HG02870 (cell line): ENCODE data around the gene CDC73.

ENCODE experiments used
- ATAC-seq: cut with Tn5 transposase; IDR thresholded peaks from one replicate; pipeline ENCODE4 v1.9.1; 2021; ENCODE audit warnings: mild to moderate bottlenecking, moderate library complexity; ENCODE audit not compliant: unreplicated experiment

Gene CDC73

GRCh38 chr1:193121616-193122593, at the start of gene CDC73:
Gene CDC73 (plus strand): TSS chr1:193122031. CDS start chr1:193122201, 170 bp downstream.
- ATAC-seq, result peak; percentile 93

DNA sequence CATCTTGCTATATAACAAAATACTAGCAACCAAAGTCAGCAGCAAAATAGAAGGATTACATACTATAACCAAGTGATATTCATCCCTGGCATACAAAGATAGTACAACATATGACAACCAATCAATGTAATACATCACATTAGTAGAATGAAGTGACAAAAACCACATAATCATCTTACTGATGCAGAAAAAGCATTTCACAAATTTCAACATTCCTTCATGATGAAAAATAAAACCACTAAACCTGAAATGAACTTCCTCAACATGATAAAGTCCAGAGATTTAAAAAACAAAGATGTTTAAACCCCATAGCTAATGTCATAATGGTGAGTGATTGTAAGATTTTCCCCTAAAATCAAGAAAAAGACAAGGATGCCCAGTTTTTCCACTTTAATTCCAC, 43.8 kb upstream of the CDC73 start:
- ATAC-seq, result no peak

DNA sequence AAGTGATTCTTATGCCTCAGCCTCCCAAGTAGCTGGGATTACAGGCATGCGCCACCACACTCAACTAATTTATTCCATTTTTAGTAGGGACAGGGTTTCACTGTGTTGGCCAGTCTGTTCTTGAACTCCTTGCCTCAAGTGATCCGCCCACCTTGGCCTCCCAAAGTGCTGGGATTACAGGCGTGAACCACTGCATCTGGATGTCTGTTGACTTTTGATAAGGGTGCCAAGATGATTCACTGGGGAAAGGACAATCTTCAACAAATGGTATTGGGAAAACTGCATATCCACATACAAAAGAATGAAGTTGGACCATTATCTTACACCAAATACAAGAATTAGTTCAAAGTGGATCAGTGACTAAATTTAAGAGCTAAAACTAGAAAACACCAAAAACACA, 42.6 kb upstream of the CDC73 start:
- ATAC-seq, result no peak

GRCh38 chr1:193083365-193084088, 38.3 kb upstream of the CDC73 start:
- peak; percentile 98 for ATAC-seq

GRCh38 chr1:193085263-193085662, 36.6 kb upstream of the CDC73 start:
- no peak for ATAC-seq

DNA sequence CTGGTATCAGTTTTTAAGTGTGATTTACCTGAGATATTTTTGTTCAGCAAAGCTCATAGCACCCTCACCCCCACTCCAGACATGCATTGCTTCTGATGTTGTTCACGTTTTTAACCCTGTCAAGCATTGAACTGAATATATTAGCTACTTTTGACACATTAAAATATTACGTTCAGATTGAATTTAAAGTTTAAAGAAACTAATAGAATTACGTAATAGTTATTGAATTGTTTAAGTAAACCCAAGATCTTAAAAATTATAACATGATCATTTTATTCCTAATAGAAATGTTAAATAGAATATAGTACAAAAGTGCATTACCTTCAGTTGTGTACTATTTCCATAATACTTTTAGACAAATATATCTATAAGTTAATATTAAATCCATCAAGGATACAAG, 35.5 kb upstream of the CDC73 start:
- ATAC-seq, result no peak

DNA sequence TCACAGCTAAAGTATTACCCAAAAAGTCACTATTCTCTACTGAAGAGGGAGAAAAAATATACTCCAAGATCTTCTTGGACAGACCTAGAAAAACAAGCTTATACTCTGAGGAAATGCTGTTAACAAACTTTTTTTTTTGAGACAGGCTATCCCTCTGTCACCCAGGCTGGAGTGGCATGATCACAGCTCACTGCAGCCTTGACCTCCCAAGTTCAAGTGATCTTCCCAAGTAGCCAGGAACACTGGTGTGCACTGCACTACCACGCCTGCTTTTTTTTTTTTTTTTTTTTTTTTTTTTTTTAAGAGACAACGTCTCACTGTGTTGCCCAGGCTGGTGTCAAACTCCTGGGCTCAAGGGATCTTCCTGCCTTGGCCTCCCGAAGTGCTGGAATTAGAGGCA, 33.9 kb upstream of the CDC73 start:
- ATAC-seq, result no peak

GRCh38 chr1:193090865-193091264, 31.0 kb upstream of the CDC73 start:
- no peak for ATAC-seq

GRCh38 chr1:193094112-193094511, 27.7 kb upstream of the CDC73 start:
- ATAC-seq, result no peak

DNA sequence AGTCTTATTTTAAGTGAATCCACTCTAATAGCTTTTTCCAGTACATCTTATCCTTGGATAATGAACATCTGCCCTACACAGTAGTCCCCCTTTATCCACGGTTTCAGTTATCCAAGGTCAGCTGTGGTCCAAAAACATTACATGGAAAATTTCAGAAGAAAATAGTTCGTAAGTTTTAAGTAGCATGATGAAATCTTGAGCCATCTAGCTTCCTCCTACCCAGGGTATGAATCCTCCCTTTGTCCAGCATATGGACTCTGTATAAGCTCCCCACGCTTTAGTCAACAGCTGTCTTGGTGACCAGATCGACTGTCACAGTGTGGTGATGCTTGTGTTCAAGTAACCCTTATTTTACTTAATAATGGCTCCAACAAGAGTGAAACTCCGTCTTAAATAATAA, 19.2 kb upstream of the CDC73 start:
- ATAC-seq, result no peak

DNA sequence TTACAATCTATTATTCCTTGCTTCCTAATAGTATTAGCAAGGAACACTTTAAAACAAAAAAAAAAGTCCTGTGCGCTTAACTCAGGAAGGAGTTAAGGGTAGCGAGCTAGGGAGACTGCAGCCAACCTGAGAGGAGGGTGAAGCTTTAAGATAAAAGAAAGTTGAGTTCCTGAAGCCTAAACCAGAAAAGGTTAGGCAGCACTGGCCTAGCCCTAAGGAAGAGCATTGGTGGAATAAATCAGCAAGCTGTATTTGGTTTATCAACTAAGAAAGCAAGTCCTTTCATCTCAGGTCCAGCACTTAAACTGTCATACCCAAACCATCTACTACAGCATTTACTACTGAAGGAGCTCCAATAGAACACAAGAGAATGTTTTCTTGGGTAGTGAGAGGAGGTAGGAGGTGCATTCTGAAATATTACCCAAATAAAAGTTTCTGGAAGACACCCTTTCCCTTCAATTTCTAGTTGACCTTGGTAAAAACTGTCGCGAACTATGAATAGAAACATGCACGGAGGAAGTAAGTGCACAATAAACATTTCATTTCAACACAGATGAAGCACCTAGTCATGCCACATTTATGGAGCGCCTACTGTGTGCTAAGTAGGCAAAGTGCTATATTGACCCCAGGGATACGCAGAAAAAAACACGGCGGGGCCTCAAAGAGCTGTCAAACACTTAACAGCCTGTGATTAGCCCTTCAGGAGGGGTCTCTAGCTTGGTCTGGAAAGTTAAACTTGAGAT, 17.9 kb upstream of the CDC73 start:
- no peak for ATAC-seq

DNA sequence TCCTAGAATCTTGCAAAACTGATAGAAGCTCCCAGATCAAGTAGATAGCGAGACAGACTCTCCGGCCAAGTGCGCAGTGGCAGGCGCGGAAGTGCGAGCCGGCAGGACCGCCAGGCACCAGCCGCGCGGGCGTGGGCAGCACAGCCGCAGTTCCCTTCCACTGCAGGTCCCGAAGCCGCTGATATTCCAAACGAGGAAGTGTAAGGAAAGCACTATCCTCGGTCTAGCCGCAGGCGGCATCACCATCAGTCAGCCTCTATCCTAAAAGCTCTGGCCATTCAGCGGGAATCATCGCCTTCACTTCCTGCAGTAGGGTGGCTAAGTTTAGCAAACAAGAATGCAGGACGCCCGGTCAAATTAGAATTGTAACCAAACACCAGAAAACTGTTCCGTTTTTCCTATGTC, 17.3 kb upstream of the CDC73 start:
- ATAC-seq, result peak; percentile 34

GRCh38 chr1:193104907-193105820, 16.7 kb upstream of the CDC73 start, which contains the start of gene GLRX2:
Gene GLRX2 (minus strand): TSS chr1:193105414. CDS start chr1:193105382, 32 bp downstream.
- ATAC-seq, result peak; percentile 86

GRCh38 chr1:193105821-193106177, 16.0 kb upstream of the CDC73 start:
- ATAC-seq, result no peak

DNA sequence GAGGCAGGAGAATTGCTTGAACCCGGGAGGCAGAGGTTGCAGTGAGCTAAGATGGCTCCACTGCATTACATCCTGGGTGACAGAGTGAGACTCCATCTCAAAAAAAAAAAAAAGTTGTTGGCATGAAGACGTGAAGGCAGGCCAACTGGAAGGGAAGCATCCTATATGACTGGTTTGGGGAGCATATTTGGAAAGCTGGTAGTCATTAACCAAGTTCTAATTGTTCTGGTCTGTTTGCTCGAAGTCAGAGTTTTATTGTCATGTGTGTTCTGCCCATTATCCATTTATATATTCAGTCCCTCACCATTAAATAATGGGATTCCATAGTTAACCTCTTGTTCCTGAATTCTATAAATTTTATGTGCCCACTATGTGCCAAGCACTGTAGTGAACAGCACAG, 13.4 kb upstream of the CDC73 start:
- ATAC-seq, result no peak

DNA sequence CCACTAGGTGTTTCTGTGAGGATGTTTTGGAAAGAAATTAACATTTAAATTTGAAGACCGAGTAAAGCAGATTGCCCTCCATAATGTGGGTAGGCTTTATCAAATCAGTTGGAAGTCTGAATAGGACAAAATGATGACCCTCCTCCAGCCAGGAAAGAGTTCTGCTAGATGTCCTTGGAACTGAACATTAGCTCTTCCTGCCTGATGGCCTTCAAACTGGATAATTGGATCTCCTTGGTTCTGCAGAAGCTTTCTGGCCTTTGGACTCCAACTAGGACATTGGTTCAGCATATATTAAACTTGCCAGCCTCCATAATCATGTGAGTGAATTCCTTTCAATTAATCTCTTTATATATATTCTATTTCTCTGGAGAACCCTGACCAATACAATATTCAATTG, 12.2 kb upstream of the CDC73 start:
- ATAC-seq, result no peak

- no peak for ATAC-seq
Measured at GRCh38 chr1:193110246-193110645, 11.6 kb upstream of the CDC73 start.

- ATAC-seq, result no peak
Measured at GRCh38 chr1:193110864-193111263, 11.0 kb upstream of the CDC73 start.

DNA sequence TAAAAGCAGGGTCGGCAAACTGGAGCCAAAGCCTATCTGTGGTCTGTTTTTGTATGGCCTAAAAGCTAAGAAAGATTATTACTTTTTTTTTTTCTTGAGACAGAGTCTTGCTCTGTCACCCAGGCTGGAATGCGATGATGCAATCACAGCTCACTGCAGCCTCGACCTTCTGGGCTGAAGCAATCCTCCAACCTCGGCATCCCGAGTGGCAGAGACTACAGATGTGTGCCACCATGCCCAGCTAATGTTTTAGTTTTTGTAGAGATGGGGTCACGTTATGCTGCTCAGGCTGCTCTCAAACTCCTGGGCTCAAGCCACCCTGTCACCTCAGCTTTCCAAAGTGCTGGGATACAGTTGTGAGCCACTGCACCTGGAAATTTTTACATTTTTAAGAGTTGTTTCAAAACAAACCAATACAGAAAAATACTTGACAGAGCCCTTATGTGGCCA, 10.2 kb upstream of the CDC73 start:
- no peak for ATAC-seq
